T47D (cell line): ENCODE results near the gene ANAPC2.

Experiments used
- DNase-seq, 2 experiments: peaks; one replicate each; pipeline versions ENCODE4 v3.0.0 to v3.0.0-alpha.2; 2011 to 2012; ENCODE audit warnings: low read depth in 1 of 2, low spot score in 1 of 2
- JUND ChIP-seq: IDR thresholded peaks from 2 replicates; pipeline ENCODE4 v1.6.1; 2012; ENCODE audit warnings: low read depth
- in situ Hi-C: cut with HindIII; loops from 2 replicates; pipeline ENCODE4 v1.10.0; 2016; ENCODE audit warnings: low sequenced_read_pairs, low pct_unique_long_range_greater_than_20kb

Gene ANAPC2

DNA sequence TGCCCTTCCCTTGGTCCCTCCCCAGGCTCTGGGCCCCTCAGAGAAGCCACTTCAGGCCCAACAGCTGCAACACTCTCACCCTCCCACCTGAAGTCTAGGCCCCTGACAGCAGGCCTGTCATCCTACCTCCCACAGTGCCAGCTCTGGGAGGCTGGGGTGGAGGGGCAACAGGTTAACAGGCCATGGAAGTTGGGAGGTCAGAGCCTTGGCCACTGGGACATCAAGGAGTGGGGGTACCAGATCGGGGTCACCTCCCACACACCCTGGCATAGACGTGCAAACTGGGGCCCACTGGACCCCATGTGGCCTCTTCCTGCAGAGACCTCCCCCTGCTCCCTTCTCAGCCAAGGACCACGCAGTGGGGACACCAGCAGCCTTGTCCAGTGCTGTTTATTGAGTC lies 2.9 kb upstream of the ANAPC2 start:
- in situ Hi-C loops: no loop called here
- no peak for DNase-seq

DNA sequence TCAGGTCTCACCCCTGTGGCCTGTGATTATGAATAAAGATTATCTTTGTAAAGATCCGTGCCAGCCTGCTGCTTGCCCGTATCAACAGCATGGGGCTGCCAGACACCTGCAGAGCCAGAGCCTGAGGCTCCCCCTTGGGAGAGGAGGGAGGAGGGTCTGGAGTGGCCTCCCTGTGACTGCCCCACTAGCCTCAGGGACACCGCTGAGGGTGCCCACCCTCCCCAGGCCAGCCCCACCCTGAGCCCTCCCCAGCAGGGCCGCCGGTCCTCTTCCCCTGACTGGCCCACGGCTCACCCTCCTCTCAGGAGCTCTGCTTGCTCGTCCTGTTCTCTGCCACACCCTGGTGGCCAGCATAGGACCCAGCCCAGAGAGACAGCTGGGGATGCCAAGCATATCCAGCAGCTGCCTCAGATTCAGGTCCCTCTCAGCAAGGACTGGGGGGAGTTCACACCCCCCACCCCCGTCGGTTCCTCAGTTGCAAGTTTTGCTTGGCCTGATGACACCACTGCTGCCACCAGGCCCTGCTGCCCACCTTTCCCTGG lies 2.0 kb upstream of the ANAPC2 start:
- DNase-seq: peak in 1 of 2 experiments; percentile 82
- in situ Hi-C loops: no loop called here
- no peak for TF ChIP-seq JUND

More for the DNA sequence above, 2.9 kb upstream of the ANAPC2 start:
- TF ChIP-seq JUND: no peak

DNA sequence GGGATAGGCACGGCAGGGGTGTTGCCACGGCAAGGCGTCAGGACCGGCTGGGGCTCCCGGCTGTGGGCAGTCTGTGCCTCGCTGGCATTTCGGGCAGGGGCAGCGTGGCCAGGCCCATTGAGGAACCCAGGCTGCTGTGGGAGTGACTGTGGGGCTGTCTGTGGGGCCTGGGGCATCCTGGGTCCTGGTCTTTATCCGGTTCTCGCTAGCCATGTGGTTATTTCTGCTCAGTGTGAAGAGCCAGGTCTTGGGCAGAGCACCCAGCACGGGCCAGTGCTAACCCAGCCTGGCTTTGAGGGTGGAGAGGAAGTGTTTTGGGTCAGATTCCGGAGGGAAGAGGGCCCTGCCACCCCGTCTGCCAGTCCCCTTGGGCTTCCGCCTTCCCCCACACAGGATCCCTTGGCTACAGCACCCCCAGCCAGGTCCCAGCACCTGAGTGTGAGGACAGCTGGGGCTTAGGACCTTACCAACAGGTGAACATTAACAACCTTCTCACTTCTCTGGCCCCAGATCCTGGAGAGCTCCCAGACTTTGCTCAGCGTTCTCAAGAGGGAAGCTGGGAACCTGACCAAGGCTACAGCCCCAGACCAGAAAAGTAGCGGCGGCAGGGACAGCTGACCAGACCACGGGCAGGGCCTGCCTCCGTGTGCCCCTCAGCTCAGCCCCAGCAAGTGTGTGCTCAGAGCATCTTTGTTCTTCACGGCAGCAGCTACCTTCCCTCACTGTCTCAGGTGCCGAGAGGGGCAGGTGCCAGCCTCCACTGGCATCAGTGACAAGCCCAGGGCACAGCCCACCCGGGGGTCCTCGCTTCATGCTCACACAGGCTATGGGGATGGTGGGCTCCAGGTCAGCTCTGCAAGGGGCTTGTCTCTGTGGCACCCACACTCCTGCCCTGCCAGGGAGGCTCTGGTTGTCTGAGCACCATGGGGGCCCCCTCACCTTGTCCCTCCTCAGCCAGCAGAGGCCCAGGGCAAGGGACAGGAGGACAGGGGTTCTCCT lies 1.2 kb upstream of the ANAPC2 start:
- TF ChIP-seq JUND: no peak
- in situ Hi-C loops: no loop called here
- no peak for DNase-seq

DNA sequence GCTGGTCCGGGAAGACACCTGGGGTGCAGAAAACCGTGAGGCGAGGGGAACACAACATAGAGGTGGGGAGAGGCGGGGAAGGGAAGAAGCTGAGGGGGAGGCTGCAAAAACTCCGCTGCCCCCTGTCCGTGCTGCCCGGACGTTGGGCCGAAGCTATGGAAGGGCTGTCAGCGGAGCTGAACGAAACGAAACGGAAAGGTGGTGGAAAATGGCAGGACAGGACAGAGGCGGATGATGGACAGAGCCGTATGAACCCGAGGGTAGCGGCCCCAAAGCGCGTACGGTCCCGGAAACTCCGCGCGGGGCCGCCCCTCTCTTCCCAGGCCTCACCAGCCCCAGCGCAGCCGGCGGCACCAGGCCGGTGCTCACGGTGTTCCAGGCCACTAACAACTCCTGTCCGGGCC lies 272 bp downstream of the ANAPC2 start:
- no peak for TF ChIP-seq JUND
- in situ Hi-C loops: no loop called here
- no peak for DNase-seq

DNA sequence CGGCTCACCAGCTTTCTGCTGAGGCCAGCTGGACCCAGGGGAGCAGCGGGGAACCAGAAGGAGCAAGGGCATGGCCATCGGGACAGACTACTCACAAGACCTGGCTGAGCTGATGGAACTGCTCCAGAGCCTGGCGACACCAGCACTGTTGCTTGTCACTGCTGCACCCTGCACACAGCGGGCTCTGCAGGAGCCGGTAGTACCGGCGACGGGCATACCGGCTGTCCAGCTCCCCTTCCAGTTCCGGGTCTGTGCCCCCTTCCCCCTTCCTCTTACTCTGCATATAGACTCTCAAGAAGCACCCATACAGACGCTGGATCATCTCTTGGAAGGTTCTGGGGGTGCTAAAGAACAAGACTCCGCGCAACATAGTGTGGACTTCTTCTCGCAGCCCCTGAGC lies 974 bp downstream of the ANAPC2 start:
- no peak for DNase-seq
- no peak for TF ChIP-seq JUND
- in situ Hi-C loops: no loop called here

DNA sequence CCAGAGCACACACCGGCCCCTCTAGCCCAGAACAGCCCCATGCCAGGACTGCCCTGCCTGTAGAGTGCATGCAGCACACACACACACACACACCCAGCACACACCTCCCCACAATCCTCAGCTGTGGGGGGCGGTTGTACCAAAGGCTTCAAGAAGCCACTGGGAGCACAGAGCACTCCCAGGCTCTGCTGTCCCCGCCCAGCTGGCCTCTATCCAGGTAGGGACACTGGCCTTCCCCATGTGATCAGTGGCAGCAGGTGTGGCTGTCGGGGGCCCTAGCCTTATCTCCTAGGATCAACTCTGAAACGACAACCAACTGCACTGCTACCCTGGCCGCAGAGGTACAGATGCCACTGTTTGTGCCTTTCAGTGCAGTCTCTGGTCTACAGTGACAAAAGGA lies 2.0 kb downstream of the ANAPC2 start:
- TF ChIP-seq JUND: no peak
- DNase-seq: no peak
- in situ Hi-C loops: no loop called here

DNA sequence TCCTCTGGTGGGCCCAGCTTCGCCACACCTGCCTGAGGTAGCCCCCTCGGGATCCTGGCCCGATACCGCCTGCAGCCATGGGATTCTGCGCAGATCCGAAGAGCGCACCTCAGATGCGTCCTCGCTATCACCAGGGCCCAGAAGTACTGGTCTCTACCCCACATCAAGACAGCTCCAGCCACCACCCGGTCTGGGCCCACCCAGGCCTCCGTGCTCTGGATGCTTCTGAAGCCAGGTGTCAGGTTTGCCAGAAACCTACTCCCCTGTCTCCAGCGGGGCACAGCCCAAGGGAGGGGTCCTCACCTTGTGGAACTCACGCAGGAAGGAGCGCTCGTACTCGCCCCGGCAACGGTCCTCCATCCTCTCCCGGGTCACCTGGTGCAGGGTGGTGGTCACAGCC lies 2.4 kb downstream of the ANAPC2 start:
- DNase-seq: no peak
- TF ChIP-seq JUND: no peak
- in situ Hi-C loops: no loop called here

DNA sequence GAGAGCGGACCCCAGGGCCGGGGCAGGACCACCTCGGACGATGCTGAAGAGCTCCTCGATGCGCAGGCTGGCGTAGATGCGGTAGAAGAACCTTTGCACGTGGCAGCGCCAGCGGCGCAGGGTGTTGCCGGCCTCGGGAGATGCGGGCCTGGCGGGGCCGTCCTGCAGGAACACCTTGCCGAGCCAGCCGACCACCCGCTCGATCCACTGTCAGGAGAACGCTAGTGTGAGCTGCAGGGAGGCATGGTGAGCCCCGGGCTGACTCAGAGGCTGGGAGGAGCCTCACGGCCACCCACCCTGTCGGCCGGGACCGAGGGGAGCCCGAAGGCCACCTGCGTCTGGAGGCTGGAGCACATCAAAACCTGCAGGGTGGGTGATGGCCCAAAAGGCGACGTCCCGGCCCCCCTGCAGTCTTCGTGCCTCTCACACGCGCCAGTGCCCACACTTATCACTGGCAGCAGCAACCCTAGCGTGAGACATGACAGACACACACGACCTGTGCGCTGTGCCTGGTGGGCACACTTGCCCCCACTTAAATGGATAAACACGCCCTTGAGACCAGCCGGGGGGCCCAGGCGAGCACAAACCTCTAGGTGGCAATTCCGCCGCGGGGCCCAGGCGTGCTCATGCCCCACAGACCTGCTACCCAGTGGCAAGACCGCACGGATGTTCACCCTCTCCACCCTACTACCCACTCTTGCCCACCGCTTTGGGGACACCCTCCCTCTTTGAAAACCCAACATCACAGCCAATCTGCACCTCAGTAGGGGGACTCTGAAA lies 3.3 kb downstream of the ANAPC2 start:
- in situ Hi-C loops: no loop called here
- TF ChIP-seq JUND: no peak
- DNase-seq: no peak

DNA sequence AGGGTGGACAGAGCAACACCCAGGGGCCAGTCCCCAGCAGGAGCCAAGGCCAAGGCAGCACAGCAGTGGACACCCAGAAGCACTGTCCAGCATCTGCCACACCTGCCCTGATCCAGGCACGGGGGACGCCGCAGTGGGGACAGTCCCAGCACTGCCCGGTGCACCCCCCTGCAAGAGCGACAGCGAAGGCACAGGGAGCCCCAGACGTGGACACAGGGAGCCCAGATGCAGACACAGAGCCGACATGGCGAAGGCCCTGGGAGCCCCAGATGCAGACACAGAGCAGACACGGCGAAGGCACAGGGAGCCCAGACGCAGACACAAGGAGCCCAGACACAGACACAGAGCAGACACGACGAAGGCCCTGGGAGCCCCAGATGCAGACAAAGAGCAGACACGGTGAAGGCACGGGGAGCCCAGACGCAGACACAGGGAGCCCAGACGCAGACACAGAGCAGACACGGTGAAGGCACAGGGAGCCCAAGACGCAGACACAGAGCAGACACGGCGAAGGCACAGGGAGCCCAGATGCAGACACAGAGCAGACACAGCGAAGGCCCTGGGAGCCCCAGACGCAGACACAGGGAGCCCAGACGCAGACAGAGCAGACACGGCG lies 4.3 kb downstream of the ANAPC2 start:
- DNase-seq: no peak
- in situ Hi-C loops: no loop called here
- TF ChIP-seq JUND: no peak

DNA sequence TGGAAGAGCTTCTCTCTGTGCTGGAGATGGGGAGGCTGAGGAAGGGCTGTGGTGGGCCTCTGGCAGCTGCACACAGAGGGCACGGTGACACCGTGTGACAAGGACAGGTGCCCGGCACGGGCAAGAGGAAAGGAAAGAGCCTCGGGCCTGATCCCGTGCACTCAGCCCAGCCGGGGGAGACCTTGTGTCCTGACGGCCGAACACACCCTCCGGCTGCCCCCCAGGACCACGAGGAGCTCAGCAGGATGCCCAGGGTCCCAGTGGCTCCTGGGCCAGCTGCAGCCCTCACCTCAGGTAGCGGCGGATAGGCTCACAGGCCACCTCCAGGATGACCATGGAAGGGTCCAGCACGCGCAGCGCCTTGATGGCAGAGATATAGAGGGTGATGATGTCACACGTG lies 5.5 kb downstream of the ANAPC2 start:
- TF ChIP-seq JUND: no peak
- in situ Hi-C loops: no loop called here
- no peak for DNase-seq

DNA sequence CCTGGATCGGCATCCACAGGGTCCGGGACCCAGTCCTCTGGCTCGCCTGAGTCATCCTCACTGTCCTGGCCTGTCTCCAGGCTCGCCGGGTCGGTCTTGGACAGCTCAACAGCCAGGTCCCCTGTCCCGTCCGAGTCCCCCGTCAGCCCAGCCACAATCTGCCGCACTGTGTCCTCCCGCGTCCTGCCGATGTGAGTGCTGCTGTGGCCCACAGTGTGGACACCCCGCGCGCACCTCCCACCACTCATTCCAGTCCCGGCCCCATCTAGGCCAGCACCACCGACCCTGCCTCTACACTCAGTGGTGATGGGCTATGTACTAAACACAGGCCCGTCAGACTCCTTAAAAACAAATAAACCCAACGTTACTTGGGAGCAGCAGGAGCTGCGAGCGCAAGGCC lies 6.7 kb downstream of the ANAPC2 start:
- in situ Hi-C loops: no loop called here
- DNase-seq: no peak
- no peak for TF ChIP-seq JUND

DNA sequence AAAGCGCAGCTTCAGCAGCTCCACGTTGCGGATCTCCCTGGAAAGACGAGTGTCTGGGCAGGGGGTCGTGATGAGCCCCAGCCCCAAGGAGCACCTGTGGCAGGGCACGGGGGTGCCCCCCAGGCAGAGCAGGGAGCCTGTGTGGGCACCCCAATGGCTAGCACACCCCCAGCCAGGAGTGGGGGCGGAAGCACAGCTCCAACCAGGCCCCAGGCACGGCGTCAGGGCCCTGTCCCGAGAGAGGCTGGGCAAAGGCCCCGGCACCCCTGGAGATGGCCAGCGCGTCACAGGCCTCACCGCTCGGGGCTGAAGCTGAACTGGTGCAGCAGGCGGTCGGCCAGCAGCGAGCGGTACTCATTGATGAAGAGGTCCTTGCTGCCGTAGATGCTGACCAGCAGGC lies 7.9 kb downstream of the ANAPC2 start:
- DNase-seq: no peak
- TF ChIP-seq JUND: no peak
- in situ Hi-C loops: no loop called here
